Mesodermal cell (in vitro differentiated cells): ENCODE measurements around the gene KHNYN.

ENCODE experiments used
- H3K27ac ChIP-seq: 2 replicates; pipeline ENCODE4 v1.7.0; 2013; ENCODE audit warnings: mild to moderate bottlenecking, low read depth, low read length, moderate library complexity; ENCODE audit not compliant: severe bottlenecking
- H3K36me3 ChIP-seq: 2 replicates; pipeline ENCODE4 v1.7.1; 2013; ENCODE audit warnings: mild to moderate bottlenecking, low read length, moderate library complexity; ENCODE audit not compliant: control insufficient read depth, insufficient read depth
- H3K4me1 ChIP-seq: one replicate; pipeline ENCODE4 v1.7.1; 2013; ENCODE audit warnings: mild to moderate bottlenecking, low read length; ENCODE audit not compliant: insufficient read depth, control insufficient read depth, poor library complexity, severe bottlenecking
- H3K4me3 ChIP-seq: 2 replicates; pipeline ENCODE4 v1.7.0; 2013; ENCODE audit warnings: low read length, control low read depth, mild to moderate bottlenecking; ENCODE audit not compliant: insufficient read depth, poor library complexity, severe bottlenecking; ENCODE audit errors: extremely low read depth
- H3K9me3 ChIP-seq: 2 replicates; pipeline ENCODE4 v1.7.1; 2013; ENCODE audit warnings: mild to moderate bottlenecking, low read length, moderate library complexity; ENCODE audit not compliant: control insufficient read depth
- WGBS, 2 experiments: methylation state at CpG; one replicate each; pipeline ENCODE4 v1.1.5; 2013; ENCODE audit warnings: missing lambda C conversion rate in 2 of 2; ENCODE audit not compliant: insufficient coverage in 2 of 2; 5-methylcytosine and 5-hydroxymethylcytosine counted together

Gene KHNYN

DNA sequence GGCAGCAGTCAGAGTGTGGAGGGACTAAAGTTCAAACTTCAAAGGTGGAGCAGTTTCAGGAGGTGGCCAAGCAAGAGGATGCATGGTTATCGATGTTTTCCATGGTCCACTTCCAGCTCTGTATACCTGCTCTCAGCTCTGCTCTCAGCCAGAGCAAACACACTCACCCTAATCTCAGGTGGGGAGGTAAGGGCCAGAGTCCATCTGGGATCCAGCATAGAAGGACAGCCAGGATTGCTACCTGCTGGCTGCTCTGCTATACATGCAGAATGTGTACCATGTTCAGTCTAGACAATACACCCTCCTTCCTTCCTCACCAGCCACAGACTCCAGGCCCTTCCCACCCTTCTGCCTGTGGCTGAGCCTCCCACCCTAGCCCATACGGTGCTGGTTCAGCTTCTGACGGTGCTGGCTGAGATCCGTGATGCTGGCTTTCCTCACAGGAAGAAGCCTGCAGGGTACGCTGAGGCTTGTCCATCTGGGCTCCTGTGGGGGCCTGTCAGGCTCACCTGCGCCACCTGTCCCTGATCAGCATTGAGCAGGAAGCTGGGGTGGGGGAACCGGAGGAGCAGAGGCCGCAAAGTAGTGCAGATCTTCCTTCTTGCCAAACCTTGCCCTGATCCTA, 2.7 kb upstream of the KHNYN start:
- WGBS, 2 experiments = 76 to 90% methylated on average over 3 to 7 of the region's 8 CpGs

DNA sequence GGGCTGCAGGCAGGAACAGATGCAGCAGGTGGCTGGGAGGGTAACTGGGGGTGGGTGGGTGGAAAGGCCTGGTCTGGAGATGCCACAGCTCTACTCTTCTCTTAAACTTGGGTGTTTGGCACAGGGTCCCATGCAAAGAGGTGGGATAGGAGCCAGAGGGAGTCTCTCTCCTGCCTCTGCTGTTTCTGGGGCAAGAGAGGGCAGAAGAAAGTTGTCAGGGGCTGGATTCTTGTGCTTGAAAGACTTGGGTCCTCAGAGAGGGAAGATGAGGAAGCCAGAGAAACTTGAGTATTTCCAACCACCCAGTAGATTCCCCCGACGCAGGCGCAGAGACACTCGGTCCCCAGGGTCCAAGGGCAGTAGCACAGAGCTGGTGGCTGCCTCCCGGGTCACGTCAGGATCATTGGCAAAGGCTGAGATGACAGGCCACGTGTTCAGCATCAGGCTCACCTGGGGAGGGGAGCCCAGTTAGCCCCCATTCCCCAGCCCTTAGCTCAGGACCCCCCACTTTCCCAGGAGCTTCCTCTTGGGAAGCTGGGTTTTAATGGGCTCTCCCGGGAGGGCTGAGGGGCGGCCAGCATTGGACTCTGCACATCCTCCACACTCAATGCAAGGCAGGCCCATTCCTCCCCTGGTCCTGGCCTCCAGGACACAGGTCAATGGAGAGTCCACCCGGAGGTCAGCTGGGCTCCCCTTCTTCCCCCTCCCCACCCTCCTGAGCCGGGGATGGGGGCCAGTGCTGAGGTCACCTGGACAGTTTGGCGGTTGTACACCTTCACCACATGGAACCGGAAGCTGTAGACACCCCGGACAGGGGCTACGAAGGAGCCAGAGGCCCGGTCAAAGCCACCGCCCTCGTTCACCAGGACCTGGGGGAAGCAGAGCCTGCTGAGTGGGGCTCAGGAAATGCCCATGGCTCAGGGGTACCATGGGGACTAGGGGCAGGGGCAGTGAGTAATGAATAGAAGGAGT, 1.9 kb upstream of the KHNYN start:
- no peak overlapping the region for H3K27ac ChIP-seq
- 92 to 93% methylated on average over 10 to 18 of the region's 18 CpGs for WGBS, 2 experiments
- H3K4me3 ChIP-seq = no peak overlapping the region
- no peaks in the 10 kb centered on the region for H3K9me3 ChIP-seq
- peaks cover 8% of the 10 kb centered on the region for H3K36me3 ChIP-seq
- peaks cover 12% of the 10 kb centered on the region for H3K4me1 ChIP-seq

More for the DNA sequence above, 2.7 kb upstream of the KHNYN start:
- H3K36me3 ChIP-seq = peaks cover 3% of the 10 kb centered on the region
- no peaks in the 10 kb centered on the region for H3K9me3 ChIP-seq
- H3K4me3 ChIP-seq = no peak overlapping the region
- H3K4me1 ChIP-seq = peaks cover 12% of the 10 kb centered on the region
- H3K27ac ChIP-seq = no peak overlapping the region

DNA sequence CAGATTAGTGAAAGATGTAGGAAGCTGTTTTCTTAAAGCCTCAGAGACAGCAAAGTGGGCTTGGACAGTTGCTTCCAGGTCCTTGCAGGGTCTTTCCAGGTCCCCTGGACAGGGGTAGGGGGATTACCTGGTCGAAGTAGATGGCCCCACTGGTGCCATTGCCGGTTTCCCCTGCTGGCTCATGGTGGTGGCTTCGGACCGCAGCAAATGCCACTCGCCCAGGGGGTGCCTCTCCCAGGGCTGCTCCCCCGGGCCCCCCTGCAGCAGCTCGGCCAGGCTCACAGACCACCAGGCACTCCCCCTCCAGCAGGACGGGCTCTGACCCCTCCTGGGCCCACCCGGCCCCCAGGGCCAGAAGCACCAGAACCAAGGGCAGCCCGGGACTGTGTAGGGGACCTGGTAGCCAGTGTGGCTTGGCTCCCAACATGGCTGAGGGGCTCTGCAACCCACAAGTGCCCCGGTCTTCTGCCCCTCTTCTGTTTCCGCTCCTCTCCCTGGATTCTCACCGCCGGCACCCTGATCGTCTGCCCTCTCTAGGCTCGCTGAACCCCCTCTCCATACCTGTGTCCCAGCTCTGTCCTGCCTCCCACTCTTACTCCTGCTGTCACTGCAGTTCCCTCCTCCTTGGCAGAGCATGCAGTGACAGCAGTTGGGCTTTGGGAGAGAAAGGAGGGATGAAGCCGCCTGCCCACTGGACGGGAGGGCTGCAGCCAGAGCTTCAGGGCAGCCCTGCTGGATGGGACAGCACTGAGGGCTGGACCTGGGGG, 943 bp upstream of the KHNYN start:
- no peaks in the 10 kb centered on the region for H3K9me3 ChIP-seq
- H3K27ac ChIP-seq = no peak overlapping the region
- WGBS, 2 experiments = 87 to 90% methylated on average over 13 to 18 of the region's 18 CpGs
- H3K36me3 ChIP-seq = peaks cover 18% of the 10 kb centered on the region
- peaks cover 12% of the 10 kb centered on the region for H3K4me1 ChIP-seq
- H3K4me3 ChIP-seq = no peak overlapping the region

DNA sequence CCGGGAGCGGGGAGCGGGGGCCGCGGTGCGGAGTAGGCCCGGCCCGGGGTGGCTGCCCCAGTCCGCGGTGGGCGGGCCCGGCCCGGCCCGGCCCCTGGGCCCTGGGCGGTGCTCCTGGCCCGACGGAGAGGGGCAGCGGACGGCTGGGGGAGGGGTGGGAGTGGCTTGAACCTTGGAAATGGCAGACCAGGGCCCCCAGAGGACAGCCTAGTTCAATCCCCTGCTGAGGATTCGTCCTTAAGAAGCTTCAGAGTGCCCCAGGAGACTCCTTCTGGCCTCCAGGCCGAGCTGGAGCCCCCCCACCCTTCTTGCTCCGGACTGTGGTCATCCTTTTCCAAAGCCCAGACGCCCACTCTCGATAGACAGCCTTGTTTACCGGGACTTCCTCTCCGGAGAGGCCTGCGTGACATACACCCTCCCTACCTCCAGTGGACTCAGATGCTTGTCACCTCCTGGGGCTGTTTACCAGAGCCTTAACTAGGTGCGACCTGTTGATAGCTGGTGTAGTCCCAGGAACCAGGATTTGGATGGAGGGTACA, 458 bp downstream of the KHNYN start:
- WGBS, 2 experiments = 0% methylated on average over 6 to 11 of the region's 28 CpGs
- peaks cover 12% of the 10 kb centered on the region for H3K4me1 ChIP-seq
- H3K4me3 ChIP-seq = peak overlapping the region; percentile 73
- H3K9me3 ChIP-seq = no peaks in the 10 kb centered on the region
- H3K27ac ChIP-seq = peak overlapping the region; percentile 92
- peaks cover 26% of the 10 kb centered on the region for H3K36me3 ChIP-seq

DNA sequence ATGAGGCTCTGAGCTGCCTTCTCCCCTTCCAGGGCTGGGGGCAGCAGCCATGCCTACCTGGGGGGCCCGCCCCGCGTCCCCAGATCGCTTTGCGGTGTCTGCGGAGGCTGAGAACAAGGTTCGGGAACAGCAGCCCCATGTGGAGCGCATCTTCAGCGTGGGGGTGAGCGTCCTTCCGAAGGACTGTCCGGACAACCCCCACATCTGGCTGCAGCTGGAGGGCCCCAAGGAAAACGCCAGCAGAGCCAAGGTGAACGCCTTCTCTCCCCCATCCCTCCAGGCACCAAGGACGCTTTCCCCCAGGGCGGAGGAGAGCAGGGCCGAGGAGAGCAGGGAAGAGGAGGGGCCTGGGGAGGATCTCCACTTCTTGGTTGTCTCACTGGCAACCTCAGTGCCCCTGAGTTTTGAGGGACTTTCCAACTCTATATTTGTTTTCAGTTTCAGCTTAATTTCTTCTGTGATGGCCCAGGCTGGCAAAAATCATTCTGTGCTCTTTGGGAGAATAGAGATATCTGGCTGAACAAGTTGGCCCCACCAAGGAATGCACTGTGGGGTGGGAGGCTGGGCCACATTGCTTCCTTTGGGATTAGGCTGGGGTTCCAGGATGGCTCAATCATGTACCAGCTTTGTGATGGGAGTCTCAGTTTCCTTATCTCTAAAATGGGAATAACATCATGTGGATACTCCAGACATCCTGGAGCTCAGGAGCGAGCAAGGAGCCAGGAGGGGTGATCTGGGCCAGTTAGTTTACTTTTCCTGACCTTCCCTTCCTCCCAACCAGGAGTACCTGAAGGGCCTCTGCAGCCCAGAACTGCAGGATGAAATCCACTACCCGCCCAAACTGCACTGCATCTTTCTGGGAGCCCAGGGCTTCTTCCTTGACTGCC, 1.2 kb downstream of the KHNYN start:
- H3K27ac ChIP-seq = peak overlapping the region; percentile 92

DNA sequence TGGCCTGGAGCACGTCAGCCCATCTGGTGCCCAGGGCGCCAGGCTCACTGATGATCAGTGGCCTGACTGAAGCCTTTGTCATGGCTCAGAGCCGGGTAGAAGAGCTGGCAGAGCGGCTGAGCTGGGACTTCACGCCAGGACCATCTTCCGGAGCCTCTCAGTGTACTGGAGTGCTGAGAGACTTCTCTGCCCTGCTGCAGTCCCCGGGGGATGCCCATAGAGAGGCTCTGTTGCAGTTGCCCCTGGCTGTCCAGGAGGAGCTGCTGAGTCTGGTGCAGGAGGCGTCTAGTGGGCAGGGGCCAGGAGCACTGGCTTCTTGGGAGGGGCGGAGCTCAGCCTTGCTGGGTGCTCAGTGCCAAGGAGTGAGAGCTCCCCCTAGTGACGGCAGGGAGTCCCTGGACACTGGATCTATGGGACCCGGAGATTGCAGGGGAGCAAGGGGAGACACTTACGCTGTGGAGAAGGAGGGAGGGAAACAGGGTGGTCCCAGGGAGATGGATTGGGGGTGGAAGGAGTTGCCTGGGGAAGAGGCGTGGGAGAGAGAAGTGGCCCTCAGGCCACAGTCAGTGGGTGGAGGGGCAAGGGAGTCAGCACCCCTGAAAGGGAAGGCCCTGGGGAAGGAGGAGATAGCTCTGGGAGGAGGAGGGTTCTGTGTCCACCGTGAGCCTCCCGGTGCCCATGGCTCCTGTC, 2.0 kb downstream of the KHNYN start:
- Histone ChIP-seq H3K36me3 (peaks cover 32% of the 10 kb centered on the region), H3K4me3 (peak overlapping the region; percentile 73), H3K4me1 (peaks cover 12% of the 10 kb centered on the region), H3K9me3 (no peaks in the 10 kb centered on the region), H3K27ac (no peak overlapping the region)
- WGBS, 2 experiments = 44 to 58% methylated on average over 10 to 15 of the region's 15 CpGs

More for the DNA sequence above, 1.2 kb downstream of the KHNYN start:
- no peaks in the 10 kb centered on the region for H3K9me3 ChIP-seq
- peaks cover 12% of the 10 kb centered on the region for H3K4me1 ChIP-seq
- peak overlapping the region; percentile 73 for H3K4me3 ChIP-seq
- 22 to 25% methylated on average over 11 to 14 of the region's 19 CpGs for WGBS, 2 experiments
- peaks cover 31% of the 10 kb centered on the region for H3K36me3 ChIP-seq

DNA sequence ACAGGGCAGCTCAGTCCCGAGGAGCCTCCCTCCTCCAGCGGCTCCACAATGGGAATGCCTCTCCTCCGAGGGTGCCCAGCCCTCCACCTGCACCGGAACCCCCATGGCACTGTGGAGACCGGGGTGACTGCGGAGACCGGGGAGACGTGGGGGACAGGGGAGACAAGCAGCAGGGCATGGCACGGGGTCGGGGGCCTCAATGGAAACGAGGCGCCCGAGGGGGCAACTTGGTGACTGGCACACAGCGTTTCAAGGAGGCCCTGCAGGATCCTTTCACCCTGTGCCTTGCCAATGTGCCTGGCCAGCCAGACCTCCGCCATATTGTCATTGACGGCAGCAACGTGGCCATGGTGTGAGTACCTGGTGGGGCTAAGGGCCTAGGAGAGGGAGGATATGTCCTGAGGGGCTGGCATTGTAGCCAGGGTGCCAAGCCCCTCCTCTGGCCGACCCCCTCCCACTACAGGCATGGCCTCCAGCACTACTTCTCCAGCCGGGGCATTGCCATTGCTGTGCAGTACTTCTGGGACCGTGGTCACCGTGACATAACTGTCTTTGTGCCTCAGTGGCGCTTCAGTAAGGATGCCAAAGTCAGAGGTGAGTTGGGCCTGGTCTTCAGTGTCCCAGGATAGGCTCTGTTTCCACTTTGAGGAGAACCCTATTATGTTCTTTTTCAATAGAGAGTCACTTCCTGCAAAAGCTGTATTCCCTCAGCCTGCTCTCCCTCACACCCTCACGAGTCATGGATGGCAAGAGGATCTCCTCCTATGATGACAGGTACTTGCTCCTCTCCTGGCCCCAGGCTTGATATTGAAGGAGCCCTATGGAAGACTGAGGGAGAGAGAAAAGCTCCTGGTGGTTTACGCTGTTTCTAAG, 2.7 kb downstream of the KHNYN start:
- Histone ChIP-seq H3K27ac (no peak overlapping the region), H3K4me1 (peaks cover 16% of the 10 kb centered on the region), H3K9me3 (no peaks in the 10 kb centered on the region), H3K4me3 (no peak overlapping the region), H3K36me3 (peaks cover 38% of the 10 kb centered on the region)
- WGBS, 2 experiments = 93 to 96% methylated on average over 19 to 22 of the region's 24 CpGs

DNA sequence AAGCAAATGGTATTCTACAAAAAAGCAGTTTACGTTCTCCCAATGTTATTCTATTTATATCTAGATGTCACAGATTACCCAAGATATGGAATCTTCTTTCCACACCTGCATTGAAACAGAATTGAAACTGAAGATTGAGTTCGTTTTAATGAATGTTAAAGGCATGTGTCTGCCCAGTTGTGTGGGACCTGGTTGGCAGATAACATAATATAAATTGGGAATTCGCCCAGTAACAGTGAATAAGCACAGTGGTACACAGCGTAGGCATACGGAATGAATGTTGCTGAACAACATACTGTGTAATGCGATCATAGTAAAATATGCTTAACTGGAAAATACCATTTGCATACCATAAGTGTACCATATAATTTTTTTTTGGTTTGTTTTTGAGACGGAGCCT, 4.3 kb downstream of the KHNYN start:
- no peak overlapping the region for H3K4me3 ChIP-seq
- 100% methylated on average over 3 of the region's 7 CpGs for WGBS, 2 experiments
- peaks cover 54% of the 10 kb centered on the region for H3K36me3 ChIP-seq
- peaks cover 17% of the 10 kb centered on the region for H3K4me1 ChIP-seq
- H3K27ac ChIP-seq = no peak overlapping the region
- H3K9me3 ChIP-seq = no peaks in the 10 kb centered on the region

DNA sequence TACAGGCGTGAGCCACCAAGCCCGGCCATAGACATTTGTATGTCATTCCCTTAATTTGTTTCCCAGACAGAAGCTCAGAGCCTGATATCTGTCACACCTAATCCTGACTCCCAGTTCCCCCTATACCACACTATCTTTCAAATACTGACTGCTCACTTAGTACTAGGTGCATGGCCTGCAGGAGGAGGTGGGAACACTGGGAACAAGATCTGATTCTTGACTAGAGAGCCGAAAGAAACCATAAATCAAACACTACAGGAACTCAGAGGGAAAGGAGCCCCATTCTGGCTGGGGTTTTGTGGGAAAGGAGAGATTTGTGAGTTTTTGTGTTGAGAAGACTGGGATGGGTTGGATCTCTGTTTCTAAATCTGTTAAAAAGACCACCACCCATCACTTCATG, 4.9 kb downstream of the KHNYN start:
- Histone ChIP-seq H3K27ac (no peak overlapping the region), H3K4me1 (peaks cover 14% of the 10 kb centered on the region), H3K4me3 (no peak overlapping the region), H3K36me3 (peaks cover 60% of the 10 kb centered on the region), H3K9me3 (no peaks in the 10 kb centered on the region)
- 85 to 94% methylated on average over 2 of the region's 3 CpGs for WGBS, 2 experiments
